PFSK-1 (cell line): ENCODE results near the gene ACTN4.

Experiments used
- FOXP2 ChIP-seq: optimal IDR thresholded peaks from 2 replicates; pipeline ENCODE3; 2011; ENCODE audit warnings: borderline replicate concordance, control low read depth, inconsistent platforms; ENCODE audit not compliant: insufficient read depth; ENCODE audit errors: extremely low read length, extremely low read depth
- POLR2AphosphoS5 ChIP-seq: IDR thresholded peaks from 2 replicates; pipeline ENCODE4 v1.6.1; 2012; ENCODE audit warnings: low read depth, mild to moderate bottlenecking, control low read depth, low read length, moderate library complexity
- REST ChIP-seq, 2 experiments: IDR thresholded peaks; 2 replicates each; pipeline versions ENCODE4 v1.6.1 to v1.8.0; 2011 to 2012; ENCODE audit warnings: low read depth in 2 of 2, low read length in 2 of 2, control low read depth in 1 of 2, inconsistent platforms in 1 of 2, mild to moderate bottlenecking in 1 of 2, moderate library complexity in 1 of 2; ENCODE audit not compliant: insufficient read depth in 1 of 2
- SIN3A ChIP-seq: IDR thresholded peaks from 2 replicates; pipeline ENCODE4 v1.6.1; 2012; ENCODE audit warnings: mild to moderate bottlenecking, low read length, moderate library complexity, borderline replicate concordance; ENCODE audit not compliant: insufficient read depth
- TAF1 ChIP-seq: IDR thresholded peaks from 2 replicates; pipeline ENCODE4 v1.6.1; 2012; ENCODE audit warnings: low read length, control low read depth, borderline replicate concordance; ENCODE audit not compliant: insufficient read depth

DNA sequence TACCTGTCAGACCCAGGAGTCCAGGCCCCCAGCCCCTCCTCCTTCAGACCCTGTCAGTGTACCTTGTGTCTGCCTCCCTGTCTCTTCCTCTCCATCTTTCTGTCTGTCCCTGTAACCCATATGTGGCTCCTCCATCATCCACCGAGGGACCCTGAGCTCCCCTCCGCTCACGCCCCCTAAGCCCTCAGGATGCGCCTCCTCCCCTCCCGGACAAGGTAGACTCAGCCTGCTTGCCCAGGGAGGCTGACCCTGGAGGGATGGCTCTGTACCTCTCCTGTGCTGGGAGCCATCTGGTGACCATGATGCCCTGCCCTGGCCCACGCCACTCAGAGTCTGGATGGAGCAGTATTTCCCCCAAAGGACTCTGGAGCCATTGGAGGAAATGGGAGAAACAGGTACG lies 97.9 kb downstream of the ACTN4 start:
- TF ChIP-seq REST (IDR thresholded peaks at IDR 0.05; ENCODE audit: insufficient read depth in 1 of 2, low read depth in 2 of 2, low read length in 2 of 2), result no peak
- no peak for TF ChIP-seq SIN3A
- TF ChIP-seq POLR2AphosphoS5, result no peak
- no peak for TF ChIP-seq TAF1
- no peak for TF ChIP-seq FOXP2
